GM21529 (cell line): Measurements from ENCODE around the gene URM1.

ENCODE experiments used
- ATAC-seq: cut with Tn5 transposase; IDR thresholded peaks from one replicate; pipeline ENCODE4 v1.9.1; 2021; ENCODE audit not compliant: unreplicated experiment

The URM1 gene

DNA sequence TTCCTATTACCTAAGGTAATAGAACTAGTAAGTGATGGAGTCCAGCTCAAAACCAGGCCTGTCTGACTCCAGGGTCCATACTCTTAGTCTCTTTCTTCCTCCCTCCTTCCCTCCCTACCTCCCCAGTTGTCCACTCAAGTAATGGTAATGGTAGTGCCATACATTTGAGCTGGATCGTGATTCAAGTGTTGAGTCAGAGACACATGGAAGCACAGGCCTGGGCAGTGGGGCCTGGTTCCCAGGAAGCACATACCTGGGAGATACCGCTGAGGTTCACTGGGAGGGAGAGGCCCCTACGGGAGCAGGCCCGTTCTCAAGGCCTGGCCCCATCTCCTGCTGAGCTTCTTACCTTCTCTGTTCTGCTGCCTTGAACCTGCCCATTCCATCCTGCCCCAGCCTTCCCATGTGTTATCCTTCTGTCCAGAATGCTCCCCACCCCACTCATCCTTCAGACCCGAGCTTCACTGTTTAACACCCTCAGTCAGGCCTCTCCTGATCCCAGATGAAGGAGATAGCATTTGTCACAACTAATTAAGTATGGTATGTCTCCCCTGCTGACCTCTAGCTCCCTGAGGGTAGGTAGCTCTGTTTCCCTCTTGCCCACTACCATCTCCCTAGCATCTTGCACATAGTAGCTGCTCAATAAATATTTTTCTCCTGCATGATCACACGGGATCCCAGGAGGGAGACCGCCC is 13.8 kb downstream of the URM1 start:
- ATAC-seq, result no peak

DNA sequence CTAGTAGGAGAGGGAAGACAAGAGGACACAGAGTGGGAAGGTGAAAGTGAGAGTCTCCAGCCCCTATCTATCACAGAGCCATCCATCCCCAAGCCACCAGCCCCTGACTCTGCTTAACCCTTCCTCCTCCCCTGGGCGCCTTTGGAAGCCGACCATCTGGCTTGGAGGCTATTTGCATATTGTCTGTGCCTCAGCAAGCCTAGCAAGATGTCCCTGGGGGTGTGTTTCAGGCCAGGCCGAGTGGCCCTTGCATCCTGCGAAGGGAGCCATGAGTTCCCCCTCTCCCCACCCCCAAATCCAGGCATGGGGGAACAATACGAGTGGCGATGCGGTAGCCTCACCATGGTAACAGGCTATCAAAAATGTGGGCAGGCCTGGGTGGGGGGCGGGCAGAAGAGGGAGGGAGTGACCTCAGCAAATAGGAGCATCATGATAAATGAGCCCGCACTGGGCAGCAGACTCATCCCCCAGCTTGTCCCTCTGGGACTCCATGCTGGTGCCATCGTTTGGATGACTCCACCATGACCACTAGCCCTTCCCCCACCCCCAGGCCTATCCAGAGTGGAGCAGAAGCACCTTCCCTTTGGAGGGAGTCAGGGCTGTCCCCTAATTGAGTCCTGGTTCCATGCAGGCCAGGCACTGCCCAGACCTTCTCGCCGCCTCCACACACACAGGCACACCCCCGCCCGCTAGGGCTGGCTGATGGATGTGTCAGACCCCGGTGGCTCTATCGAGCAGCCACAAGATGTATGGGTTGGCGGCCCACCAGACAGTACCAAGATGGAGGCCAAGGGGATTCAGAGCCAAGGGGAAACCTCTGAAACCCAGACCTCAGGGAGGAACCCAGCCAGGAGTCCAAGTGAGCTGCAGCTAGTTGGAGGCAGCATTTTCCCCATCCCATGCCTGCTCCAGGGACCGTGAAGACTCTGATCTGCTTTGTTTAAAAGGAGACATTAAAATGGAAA is 14.6 kb downstream of the URM1 start:
- no peak for ATAC-seq

- no peak for ATAC-seq
Observed at GRCh38 chr9:128388150-128388549, 17.0 kb downstream of the URM1 start.

- no peak for ATAC-seq
Observed at GRCh38 chr9:128389395-128390149, 18.4 kb downstream of the URM1 start.

- ATAC-seq, result no peak
Observed at GRCh38 chr9:128390150-128390812, 19.1 kb downstream of the URM1 start.

DNA sequence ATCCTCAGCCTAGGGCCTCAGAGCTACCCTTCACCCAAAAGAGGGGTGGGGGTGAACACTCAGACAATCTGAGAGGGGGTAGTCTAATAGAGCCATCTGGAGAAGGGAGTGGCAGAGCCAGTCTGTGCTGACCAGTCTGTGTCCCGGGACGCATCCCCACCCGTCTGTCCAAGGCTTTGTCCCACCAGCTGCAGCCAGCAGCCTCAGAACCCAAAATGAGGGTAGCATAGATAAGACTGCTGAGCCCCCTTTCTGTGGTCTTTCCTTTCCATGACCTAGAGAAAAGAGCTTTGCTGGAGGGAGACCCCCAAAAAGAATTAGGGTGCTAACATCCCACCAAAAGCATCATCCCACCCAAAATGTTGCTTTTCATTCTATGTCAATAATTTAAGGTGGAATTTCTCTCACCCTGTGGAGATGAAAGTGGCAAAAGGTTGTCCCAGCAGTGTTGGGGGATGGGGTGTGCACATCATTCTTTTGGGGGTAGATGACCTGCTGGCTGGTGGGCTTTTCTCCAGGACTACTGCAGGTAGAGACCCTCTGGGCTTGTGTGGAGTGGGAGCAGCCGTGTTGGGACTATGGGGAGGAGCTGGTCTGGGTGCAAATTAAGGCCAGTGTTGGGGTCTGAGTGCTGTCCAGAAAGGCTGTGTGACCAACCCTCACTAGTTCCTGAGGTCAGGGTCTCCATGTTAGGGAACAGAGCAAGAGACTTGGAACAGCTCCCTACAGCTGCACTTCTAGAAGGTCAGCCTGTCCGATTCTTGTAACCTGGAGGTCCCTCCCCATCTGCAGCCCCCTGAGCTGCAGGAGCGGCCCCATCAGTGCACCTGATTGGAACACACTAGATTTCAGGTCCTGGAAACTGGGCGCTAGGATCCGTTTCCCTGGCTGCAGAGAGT is 19.9 kb downstream of the URM1 start:
- ATAC-seq, result no peak

- ATAC-seq, result no peak
Observed at GRCh38 chr9:128391956-128392301, 20.8 kb downstream of the URM1 start.

DNA sequence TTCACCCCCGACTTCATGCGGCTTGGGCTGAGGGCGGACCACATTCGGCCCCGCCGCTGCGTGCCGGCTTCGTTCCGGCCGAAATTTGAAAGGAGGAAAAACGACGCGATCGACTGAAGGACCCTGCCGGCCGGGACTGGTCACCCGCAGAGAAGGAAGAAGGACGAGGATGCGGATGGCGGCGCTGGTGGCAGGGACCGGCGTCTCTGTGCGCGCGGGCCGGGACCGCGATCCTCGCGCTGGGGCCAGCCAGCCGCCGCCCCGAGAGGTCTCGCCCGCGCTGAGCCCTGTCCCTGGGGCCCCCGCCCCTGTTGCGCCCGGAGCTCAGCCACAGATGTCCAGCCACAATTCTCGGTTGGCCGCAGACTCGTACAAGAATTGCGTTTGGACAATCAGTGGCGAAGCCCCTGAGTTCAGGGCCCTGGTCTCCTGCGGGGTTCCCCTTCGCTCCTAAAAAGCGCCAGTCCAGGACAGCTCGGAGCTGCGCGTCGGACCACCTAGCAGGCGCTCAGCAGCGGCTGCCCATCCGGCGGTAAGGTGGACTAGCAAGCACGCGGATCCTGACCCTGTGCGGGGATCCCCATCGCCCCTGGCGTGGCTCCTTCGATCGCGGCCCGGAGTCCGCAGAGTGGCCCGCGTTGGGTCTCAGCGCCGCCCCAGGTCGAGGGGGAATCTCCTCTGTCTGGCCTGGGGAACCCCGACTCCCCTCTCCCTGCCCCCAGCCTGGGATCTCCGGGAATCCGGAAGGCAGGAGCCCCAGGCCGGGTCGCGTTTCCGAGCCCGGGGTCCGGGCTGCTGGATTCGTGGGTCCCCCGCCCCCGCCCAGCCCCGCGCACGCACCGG is 21.3 kb downstream of the URM1 start:
- no peak for ATAC-seq

GRCh38 chr9:128393145-128393775 is 22.1 kb downstream of the URM1 start:
- ATAC-seq, result no peak

DNA sequence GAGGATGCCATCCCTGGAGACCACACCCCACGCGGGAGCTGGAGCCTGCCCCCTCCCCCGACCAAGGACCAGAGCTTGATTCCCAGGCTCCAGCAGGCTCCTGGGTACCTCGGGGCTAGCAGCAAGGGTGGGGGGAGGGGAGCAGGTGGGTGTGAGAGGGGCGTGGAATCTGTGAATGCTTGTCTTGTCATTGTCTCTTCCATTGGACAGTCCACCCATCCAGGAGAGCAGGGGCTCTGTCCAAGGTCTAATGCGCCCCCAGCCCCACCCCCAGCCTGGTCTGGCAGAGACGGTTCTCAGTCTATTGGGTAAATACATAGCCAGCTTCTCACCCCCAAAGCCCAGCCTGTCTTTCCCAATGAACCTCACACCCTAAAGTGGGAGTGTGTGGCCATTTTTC is 22.8 kb downstream of the URM1 start:
- no peak for ATAC-seq

DNA sequence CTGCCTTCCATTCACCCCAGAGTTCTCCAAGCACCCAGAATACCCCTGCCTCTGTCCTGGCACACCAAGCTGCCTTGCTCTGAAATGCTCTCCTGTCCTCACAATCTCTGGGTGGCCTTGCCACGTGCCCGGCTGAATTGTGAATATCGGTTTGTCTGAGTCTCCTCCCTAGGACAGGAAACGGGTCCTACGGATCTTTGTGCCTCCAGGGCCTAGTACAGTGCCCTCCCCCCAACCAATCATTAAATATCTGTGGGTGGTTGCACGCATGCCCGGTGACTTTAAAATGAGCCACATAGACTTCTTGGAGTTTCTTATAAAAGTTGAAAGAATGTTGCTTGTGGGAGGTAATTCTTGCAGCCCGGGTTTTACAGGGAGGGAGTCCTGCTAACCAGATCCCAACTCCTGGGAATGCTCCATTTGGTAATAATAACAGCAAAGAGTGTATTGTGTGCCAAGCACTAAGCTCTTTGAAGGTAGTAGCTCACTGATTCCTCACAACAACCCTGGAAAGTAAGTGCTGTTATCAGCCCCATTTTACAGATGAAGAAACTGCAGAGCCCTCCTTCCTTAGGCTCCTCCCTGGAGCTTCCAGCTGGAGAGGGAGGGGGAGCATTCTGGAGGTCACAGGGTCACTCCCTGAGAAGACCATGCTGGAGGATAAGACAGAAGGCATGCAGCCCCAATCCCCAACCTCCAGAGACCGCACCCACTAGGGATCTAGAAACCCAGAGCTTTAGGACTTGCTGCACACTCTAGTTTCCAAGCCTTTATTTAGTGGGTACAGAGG is 23.4 kb downstream of the URM1 start:
- ATAC-seq, result no peak

GRCh38 chr9:128396970-128397613 is 25.9 kb downstream of the URM1 start:
- no peak for ATAC-seq

- no peak for ATAC-seq
Observed at GRCh38 chr9:128397831-128398230, 26.7 kb downstream of the URM1 start.

GRCh38 chr9:128399861-128400260 is 28.7 kb downstream of the URM1 start:
- no peak for ATAC-seq

GRCh38 chr9:128404560-128404959 is 33.4 kb downstream of the URM1 start:
- no peak for ATAC-seq

GRCh38 chr9:128405077-128405779 is 34.1 kb downstream of the URM1 start:
- ATAC-seq, result no peak

- no peak for ATAC-seq
Observed at GRCh38 chr9:128405780-128406171, 34.6 kb downstream of the URM1 start.
